HEK293 (cell line): ENCODE measurements around the gene ACAA1.

Source experiments
- BCL11A ChIP-seq: fragments of 450-650 bp; formaldehyde crosslinking; IDR thresholded peaks from 2 replicates; pipeline ENCODE4 v1.5.1; 2016; ENCODE audit warnings: low read depth, missing biosample characterization, missing genetic modification characterization
- REST ChIP-seq: fragments of 450-650 bp; formaldehyde crosslinking; IDR thresholded peaks from 2 replicates; pipeline ENCODE4 v1.5.1; 2016; ENCODE audit warnings: missing biosample characterization, missing genetic modification characterization
- YY1 ChIP-seq: fragments of 450-650 bp; formaldehyde crosslinking; IDR thresholded peaks from 2 replicates; pipeline ENCODE4 v1.5.1; 2018; ENCODE audit warnings: missing biosample characterization, missing genetic modification characterization
- ZBTB8A ChIP-seq: fragments of 450-650 bp; formaldehyde crosslinking; IDR thresholded peaks from 2 replicates; pipeline ENCODE4 v1.5.1; 2016; ENCODE audit warnings: missing biosample characterization, missing genetic modification characterization
- ZNF626 ChIP-seq: fragments of 450-650 bp; sonication (Bioruptor Pico); formaldehyde crosslinking; IDR thresholded peaks from 2 replicates; pipeline ENCODE4 v1.5.1; 2018; ENCODE audit warnings: missing biosample characterization, missing genetic modification characterization, inconsistent platforms
- ZNF785 ChIP-seq: fragments of 450-650 bp; formaldehyde crosslinking; IDR thresholded peaks from 2 replicates; pipeline ENCODE4 v1.5.1; 2016; ENCODE audit warnings: missing biosample characterization, missing genetic modification characterization
- TF ChIP-seq, protein P1 (sequence below): fragments of 450-650 bp; formaldehyde crosslinking; IDR thresholded peaks from 2 replicates; pipeline ENCODE4 v1.5.1; 2016; ENCODE audit warnings: missing biosample characterization, missing genetic modification characterization, borderline replicate concordance
- TF ChIP-seq, protein P2 (sequence below): fragments of 450-650 bp; formaldehyde crosslinking; IDR thresholded peaks from 2 replicates; pipeline ENCODE4 v1.5.1; 2016; ENCODE audit warnings: missing biosample characterization, missing genetic modification characterization

DNA sequence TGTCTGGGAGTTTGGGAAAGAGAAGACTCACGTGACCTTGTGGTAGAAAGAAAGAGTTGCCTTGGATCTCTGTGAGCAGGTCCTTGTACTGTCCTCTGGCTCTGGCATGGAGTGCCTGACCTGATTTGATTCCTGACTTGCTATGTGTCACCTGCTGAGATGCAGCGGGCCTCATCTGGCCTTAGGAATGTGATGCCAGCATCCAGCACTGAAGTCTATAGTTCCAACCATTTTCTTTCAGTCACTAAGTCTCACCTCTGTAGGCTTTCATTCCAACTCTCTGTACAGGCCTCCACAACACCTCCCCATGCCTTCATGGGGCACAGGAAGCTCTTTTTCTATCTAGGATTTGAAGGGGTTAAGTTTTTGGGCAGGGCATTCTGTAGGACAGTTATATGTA is 16.3 kb upstream of the ACAA1 start:
- TF ChIP-seq ZBTB8A (tag by site-specific recombination) (no peak), BCL11A (tag by site-specific recombination) (no peak), YY1 (tag by site-specific recombination) (no peak), ZNF626 (tag by site-specific recombination) (no peak), ZNF785 (no peak), REST (tag by site-specific recombination) (no peak)
- TF ChIP-seq, protein P1, sequence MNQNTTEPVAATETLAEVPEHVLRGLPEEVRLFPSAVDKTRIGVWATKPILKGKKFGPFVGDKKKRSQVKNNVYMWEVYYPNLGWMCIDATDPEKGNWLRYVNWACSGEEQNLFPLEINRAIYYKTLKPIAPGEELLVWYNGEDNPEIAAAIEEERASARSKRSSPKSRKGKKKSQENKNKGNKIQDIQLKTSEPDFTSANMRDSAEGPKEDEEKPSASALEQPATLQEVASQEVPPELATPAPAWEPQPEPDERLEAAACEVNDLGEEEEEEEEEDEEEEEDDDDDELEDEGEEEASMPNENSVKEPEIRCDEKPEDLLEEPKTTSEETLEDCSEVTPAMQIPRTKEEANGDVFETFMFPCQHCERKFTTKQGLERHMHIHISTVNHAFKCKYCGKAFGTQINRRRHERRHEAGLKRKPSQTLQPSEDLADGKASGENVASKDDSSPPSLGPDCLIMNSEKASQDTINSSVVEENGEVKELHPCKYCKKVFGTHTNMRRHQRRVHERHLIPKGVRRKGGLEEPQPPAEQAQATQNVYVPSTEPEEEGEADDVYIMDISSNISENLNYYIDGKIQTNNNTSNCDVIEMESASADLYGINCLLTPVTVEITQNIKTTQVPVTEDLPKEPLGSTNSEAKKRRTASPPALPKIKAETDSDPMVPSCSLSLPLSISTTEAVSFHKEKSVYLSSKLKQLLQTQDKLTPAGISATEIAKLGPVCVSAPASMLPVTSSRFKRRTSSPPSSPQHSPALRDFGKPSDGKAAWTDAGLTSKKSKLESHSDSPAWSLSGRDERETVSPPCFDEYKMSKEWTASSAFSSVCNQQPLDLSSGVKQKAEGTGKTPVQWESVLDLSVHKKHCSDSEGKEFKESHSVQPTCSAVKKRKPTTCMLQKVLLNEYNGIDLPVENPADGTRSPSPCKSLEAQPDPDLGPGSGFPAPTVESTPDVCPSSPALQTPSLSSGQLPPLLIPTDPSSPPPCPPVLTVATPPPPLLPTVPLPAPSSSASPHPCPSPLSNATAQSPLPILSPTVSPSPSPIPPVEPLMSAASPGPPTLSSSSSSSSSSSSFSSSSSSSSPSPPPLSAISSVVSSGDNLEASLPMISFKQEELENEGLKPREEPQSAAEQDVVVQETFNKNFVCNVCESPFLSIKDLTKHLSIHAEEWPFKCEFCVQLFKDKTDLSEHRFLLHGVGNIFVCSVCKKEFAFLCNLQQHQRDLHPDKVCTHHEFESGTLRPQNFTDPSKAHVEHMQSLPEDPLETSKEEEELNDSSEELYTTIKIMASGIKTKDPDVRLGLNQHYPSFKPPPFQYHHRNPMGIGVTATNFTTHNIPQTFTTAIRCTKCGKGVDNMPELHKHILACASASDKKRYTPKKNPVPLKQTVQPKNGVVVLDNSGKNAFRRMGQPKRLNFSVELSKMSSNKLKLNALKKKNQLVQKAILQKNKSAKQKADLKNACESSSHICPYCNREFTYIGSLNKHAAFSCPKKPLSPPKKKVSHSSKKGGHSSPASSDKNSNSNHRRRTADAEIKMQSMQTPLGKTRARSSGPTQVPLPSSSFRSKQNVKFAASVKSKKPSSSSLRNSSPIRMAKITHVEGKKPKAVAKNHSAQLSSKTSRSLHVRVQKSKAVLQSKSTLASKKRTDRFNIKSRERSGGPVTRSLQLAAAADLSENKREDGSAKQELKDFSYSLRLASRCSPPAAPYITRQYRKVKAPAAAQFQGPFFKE (tag by site-specific recombination): no peak
- TF ChIP-seq, protein P2, sequence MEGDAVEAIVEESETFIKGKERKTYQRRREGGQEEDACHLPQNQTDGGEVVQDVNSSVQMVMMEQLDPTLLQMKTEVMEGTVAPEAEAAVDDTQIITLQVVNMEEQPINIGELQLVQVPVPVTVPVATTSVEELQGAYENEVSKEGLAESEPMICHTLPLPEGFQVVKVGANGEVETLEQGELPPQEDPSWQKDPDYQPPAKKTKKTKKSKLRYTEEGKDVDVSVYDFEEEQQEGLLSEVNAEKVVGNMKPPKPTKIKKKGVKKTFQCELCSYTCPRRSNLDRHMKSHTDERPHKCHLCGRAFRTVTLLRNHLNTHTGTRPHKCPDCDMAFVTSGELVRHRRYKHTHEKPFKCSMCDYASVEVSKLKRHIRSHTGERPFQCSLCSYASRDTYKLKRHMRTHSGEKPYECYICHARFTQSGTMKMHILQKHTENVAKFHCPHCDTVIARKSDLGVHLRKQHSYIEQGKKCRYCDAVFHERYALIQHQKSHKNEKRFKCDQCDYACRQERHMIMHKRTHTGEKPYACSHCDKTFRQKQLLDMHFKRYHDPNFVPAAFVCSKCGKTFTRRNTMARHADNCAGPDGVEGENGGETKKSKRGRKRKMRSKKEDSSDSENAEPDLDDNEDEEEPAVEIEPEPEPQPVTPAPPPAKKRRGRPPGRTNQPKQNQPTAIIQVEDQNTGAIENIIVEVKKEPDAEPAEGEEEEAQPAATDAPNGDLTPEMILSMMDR (tag by site-specific recombination): no peak
